ENCODE results near the gene CAMTA2.

The CAMTA2 gene

DNA sequence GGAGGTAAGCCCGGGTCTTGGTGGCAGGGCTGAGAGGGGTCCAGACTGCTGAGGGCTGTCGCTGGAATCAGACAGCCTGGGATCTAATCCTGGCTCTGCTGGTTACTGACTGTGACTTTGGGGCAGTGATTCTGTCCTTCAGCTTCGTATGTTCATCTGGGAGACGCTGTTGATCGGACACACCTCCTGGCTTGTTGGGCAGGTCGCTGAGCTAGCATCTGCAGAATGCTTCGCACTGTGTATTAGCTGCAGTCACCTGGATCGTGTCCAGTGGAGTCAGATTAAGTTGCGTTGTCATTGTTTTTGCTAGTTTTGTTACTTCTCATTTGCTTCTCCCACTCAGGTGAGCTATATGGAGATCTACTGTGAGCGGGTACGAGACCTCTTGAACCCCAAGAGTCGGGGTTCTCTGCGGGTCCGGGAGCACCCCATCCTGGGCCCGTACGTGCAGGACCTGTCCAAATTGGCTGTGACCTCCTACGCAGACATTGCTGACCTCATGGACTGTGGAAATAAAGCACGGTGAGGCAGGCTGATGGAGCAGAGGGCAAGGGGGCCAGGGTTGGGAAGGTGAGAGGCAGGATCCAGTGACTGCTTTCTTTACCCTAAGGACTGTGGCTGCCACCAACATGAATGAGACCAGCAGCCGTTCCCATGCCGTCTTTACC is 14.8 kb upstream of the CAMTA2 start:
- DNase-seq (ENCODE audit: low spot score): no peak

DNA sequence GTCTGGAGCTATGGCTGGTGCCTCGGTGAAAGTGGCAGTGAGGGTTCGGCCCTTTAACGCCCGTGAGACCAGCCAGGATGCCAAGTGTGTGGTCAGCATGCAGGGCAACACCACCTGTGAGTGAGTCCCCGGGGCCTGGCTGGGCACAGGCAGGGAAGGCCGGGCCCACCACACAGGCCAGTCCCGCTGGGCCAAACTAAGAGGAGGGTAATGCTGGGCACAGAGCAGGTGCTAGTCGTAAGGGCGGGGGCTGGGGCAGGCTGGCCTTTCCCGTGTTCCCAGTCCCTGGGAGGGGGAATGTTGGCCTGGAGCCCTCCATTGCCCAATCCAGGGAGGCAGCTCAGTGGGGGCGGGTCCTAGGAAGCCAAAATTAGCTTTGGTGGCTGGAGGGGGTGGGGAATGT is 12.8 kb upstream of the CAMTA2 start:
- DNase-seq (ENCODE audit: low spot score): no peak

DNA sequence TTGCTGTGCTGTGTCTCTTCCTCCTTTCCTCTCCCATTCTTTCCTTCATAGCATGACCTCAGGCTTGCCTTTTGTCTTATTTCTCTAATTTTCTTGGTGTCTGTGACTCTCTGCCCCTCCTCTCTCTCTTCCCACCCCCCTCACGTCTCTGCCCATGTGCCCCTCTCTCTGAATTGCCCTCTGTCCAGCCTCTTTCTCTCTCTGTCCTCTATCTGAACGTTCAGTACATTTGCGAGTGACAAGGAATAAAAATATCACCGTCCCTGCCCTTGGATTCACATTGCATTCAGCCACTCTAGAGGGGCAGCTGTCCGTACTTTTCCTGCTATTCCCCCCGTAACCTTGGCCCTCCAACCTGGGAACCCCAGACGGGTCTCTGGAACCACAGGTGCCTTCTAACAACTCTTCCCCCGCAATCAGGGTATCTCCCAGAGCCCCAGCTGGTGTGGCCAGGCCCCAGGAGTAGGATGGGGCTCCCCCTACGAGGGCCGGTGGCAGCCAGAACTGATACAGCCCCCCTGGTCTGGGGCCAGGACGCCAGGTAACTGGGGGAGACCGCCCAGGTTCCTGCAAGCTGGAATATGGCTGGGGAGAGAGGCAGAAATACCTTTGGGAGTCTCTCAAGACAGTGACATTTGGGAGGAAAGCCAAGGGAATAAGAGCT is 12.1 kb upstream of the CAMTA2 start:
- DNase-seq (ENCODE audit: low spot score): no peak

DNA sequence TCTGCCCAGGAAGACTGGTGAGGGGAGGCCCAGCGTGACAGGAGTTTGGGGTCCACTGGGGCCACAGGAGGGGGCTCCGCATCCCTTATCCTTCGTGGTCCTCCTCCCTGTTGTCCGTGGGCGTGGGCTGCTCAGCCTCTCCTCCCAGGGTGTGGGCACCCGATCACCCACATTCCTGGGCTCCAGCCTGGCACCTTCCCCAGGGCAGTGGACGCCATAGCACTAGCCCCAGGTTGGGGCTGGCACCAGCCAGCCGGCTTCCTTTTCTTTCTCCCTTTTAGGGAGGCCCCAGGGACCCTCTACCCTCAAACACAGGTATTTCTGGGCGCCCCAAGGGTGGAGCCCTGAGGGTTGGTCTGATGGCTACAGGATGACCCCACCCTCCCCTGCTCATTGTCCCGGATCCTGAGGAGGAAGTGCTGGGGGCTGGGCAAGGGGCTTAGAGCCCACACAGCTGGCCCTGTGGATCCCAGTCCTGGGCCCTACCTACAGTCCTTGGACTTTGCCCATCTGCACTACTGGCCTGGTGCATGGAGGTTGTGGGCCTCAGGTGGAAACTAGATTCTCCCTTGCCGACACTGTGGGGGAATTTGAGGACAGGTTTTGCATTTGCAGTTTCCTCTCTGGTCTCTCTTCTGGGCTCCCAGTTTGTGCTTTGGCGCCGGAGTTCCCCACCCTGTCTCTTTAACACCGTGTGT is 11.4 kb upstream of the CAMTA2 start:
- DNase-seq (ENCODE audit: low spot score): no peak

DNA sequence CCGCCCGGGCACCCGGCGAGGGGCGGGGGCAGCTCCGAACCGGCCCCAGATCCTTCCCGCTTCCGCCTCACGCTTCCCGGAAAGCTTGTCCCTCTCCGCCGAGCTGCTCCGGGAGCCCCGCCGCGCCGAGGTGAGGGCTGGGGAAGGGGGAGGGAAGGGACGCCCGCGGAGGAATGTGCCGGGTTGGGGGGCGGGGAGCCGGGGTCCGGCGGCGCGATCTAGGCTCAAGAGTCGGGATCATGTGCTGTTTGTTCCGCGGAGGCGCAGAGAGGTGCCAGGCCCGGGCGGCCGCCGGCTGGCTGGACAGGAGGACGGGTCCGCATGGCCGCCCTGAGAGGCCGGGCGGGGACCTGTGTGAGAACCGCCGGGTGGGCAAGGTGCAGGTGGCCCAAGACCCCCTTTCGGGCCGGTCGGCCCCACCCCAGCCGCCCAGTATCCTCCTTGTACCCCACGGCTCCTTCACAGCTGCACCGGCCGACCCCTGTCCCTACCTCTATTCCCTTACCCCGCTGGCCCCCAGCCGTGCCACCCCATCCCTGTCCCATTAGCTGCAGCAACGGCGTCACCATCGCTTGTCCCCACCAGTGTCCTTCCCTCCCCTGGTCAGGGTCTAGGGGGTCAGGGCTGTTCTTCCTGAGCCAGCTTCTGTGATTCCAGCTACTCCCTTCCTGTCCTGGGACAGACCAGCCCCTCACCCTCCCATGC is 10.7 kb upstream of the CAMTA2 start:
- no peak for DNase-seq (ENCODE audit: low spot score)

DNA sequence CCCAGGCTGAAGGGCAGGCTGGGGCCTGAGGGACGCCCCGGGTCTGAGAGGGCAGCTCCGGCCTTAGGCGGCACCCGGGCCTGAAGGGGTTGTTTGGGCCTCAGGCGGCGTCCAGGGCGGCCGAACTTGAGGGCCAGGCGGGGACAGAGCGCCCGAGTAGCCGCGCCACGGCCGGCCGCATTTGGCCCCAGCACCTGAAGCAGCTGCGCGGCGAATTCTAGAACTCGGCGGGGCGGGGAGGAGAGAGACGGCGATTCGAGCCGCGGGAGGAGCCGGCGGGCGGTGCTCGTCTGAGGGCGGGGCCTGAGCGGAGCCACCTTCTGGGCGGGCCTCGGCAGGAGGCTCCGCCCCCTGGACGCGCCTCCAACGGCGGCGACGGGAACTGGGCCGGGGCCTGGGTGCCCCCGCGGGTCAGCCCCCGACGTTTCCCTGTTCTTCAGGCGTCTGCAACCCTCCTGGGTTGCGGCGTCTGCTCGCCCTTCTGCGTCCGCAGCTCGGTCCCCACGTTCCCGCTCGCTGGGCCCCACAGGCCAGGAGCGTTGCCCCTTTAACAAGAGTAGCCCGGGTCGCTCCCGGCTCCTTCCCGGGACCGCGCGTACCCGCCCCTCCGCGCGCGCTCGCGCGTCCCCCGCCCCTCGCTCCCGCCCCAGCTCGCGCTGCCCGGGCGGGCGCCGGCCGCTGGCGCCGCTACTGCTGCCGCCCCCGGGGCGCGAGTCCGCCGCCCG is 10.0 kb upstream of the CAMTA2 start, which contains the start of the genes INCA1 and KIF1C:
INCA1 (minus strand) TSS at position 221 of the 725 bp plus-strand sequence. CDS start 3,085 bp downstream, outside the sequence.
KIF1C (plus strand) TSS at position 649 of the 725 bp plus-strand sequence. CDS start 2,297 bp downstream, outside the sequence.
- DNase-seq (ENCODE audit: low spot score): peak; percentile 93

DNA sequence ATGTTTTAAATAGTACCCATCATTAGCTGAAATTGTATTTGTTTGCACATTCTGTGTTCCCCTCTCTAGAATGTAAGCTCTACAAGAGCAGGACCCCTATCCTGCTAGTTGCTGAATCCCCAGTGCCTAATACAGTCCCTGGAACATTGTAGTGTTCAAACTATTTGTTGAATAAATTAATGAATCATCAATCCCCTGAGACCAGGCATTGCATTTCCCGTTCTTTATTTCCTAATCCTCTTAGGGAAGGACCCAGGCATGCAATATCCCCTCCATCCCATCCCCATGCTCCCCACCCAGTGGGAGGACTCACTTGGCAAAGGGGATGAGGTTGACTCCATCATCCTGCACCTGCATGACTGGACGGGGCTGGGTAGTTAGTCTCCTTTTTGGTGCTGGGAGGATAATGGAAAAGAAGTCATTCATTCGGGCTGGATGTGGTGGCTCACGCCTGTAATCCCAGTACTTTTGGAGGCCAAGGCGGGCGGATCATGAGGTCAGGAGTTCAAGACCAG is 6.7 kb upstream of the CAMTA2 start:
- DNase-seq (ENCODE audit: low spot score): no peak

DNA sequence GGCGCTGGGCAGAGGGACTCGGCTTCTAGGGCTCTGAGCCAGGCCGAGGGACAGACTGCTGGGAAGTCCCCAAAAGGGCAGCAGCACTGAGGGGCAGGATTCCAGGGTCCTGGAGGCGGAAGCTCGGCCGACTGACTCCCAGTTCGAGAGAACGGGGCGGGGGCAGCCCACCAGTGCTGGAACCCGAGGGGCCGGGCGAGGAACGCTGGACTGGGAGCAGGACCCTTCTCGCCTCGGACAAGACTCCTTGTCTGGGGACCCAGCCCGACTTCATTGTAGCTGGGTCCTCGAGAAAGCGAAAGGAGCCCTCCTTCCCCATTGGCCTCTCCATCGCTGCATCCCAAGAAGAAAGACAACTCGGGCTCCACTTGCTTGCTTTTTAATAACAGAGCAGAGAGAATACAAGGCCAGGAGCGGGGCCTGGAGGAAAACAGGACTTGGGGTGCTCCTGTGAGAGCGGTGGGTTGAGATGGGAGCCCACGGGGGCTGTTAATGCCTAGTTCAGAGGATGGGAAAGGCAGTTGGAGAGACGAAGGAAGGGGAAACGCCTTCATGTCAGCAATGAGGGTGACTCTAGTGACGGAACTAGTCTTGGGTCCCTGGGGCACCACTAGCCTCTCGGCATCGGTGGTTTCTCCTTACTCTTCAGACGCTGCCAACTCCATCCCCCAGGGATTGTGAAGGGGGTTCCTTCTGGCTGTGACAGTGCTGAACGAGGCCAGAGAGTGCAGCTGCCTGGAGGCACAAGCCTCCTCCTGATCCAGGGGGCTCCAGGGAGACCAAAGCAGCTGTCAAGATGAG is 492 bp upstream of the CAMTA2 start:
- DNase-seq (ENCODE audit: low spot score): no peak

DNA sequence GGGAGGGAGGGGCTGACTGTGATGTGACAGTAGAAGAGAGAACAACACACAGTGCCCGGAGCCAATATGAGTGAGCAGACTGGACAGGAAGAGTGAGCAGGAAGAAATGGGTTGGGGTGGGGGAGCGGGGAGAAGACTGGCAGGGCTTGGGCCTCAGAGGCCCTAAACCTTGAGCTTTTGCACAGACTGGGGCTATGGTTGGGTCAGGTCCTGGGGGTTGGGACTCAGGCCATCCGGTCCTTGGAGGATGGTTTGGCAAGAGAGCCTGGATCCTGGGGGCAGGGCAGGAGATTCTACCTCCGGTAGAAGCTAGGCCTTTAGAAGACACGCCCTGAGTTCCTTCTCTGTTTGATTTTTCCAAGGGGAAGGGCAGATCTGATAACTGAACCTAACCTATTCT is 1.1 kb downstream of the CAMTA2 start:
- DNase-seq (ENCODE audit: low spot score): no peak

DNA sequence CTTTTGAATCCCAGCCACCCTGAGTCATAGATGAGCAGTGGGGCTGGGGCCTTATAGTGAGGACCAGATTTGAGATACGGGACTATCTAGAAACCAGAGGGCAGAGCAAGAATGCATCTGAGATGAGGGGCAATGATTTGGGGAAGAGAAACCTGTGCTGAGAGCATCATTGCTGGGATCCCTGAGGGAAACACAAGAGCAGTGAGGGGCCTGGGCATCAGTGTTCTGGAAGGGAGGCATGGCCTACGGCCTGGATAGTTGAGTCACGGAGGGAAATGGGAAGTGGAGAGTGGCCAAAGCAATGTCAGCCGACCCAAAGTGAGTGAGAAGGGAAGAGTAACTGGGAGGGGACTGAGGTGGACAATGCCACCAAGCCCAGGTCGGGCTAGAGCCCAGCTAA is 5.2 kb downstream of the CAMTA2 start:
- no peak for DNase-seq (ENCODE audit: low spot score)

DNA sequence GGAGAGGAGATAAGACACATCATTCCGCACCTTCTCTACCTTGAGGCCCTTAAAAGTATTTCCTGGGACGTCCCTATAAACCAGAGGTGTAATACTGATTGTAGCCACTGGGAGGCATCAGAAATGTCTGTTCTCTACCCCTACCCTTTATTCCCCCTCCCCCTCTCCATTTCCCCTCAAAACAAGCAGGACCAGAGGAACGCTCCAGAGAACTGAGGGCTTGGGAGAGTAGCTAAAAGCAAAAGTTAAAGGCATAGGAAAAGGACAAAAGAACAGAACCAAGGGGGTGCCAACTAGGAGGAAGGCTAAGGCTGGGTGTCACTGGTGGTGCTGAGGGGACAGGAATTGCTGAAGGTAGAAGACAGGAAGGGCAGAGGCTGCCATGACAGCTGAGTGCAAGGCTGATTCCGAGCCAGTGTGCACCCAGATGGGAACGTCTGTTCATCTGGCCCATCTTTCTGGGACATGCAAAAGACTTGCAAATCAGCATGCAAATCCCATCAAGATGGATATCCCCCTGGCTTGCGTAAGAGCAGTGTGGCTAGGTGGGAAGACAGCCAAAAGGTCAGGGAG is 6.7 kb downstream of the CAMTA2 start:
- no peak for DNase-seq (ENCODE audit: low spot score)

DNA sequence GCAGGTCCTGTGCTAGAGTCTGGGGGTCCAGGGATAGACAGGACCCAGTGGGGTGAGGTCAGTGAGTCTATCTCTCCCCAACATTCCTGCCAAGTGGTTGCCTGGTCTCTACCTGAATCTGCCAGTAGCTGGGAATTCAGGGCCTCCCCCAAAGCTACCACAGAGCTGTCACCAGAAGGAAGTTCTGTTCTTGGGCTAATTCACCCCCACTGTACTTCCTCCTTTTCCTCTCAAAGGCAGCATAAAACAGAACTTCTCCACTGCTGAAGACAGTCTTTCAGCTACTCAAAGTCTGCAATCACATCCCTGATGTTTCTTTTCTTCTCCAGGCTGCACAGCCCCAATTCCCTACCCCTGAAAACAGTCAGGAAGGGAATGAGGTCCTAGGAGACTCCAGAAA is 8.7 kb downstream of the CAMTA2 start:
- DNase-seq (ENCODE audit: low spot score): peak; percentile 41

DNA sequence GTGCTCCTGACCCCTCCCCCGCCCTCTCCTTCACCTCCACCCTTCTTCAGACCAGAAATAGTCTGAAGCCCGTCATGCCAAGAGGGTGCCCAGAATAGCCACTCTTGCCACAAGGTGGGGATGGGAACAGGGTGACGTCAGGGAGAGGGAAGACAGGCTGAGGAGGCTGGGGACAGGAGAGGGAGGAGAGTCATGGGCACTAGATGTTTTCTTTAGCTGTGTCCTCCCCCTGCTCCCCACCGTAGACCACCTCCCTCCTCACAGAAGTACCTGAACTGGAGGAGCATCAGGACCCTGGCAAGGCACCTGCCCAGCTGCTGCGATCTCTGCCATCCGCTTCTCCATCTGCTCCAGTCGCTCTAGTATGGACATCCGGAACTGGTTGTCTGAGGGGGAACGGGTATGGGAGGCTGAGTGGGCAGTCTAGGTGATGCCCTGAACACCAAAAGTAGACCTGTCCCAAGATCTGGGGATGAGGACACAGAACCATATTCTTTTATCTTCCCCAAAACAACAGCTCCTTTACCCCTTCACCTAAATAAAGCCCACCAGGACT is 13.3 kb downstream of the CAMTA2 start:
- DNase-seq (ENCODE audit: low spot score): no peak

DNA sequence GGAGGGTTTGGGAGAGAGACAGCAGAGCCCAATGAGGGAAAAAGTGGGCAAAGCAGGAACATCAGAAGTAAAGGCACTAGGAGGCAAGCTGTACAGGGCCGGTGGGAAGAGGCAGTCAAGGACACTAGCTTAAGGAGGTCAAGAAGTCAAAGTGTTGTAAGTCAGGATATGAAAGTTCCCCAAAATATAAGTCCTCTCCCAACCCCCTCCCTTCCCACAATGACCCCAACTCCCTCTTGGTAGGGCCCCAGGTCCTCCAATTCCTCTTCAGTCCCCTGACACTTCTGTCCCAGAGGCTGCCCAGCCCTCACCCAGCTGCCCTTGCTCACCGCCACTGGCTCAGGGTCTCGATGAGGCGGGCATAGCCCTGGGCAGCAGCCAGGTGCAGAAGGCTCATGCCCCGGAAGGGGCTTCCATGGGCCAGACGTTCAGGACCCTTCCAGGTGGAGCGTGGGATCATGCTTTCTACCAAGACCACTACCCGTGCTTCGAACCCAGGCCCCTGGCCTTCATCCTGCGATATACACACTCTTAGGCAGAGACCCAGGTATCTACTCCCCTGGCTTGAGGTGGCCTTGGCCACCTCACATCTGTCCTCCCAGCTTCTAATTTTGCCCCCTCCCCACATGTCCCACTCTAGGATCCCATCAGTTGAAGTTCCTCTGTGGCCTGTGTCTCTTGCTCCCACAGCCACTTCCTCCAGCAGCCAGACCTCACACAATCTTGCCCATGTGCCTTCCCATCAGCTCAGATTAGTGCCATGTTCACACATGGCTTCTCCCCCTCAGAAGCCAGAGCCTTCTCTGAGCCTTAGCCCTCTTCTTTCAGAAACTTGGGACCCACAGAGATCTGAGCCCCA is 14.0 kb downstream of the CAMTA2 start:
- no peak for DNase-seq (ENCODE audit: low spot score)

DNA sequence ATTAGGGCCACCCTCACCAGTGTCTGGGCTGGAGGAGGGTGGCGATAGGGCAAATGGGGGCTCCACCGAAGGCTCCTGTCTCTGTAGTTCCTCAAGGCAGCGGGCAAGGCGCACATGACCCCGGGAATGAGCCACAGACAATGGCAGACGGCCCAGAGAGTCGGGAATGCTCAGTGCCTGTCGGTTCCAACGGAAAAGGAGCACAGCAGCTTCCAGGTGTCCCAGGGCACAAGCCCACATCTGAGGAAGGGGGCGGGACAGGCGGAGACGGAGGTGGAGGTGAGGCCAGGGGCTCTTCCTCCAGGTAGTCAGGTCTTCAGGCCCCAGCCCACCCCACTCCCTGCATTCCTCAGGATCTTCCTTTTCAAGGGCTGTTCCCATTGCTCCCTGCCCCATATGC is 14.7 kb downstream of the CAMTA2 start:
- no peak for DNase-seq (ENCODE audit: low spot score)

DNA sequence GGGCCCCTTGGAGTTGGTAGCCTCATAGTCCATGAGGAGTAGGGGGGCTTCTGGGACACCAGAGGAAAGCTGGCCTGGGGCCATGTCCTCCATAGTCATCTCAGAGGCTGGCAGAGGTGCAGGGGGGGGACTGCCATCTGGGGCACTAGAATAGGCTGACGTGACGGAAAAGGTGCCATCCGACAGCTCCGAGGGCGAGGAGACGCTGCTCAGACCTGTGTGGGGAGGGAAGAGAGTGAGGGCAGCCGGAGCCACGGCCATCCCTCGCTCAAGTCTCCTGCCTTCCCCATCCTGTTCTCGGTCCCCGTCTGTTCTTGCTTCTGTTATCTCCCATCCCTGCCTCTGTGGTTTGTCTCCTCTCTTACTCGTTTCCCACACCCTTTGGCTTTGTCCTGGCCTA is 15.2 kb downstream of the CAMTA2 start:
- no peak for DNase-seq (ENCODE audit: low spot score)

DNA sequence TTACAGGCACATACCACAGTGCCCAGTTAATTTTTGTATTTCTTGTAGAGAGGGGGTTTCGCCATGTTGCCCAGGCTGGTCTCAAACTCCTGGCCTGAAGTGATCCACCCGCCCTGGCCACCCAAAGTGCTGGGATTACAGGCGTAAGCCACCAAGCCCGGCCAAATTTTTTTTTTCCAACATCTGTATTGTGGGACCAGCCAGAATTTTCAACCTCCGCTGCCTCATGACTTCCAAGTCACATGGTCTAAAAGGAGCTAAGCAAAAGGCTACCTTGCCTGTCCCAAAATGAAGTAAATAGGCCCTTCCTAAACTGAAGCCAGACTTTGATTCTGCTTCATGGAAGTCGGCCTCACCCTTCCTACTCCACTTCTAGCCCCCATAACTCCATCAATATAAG is 15.6 kb downstream of the CAMTA2 start:
- no peak for DNase-seq (ENCODE audit: low spot score)

DNA sequence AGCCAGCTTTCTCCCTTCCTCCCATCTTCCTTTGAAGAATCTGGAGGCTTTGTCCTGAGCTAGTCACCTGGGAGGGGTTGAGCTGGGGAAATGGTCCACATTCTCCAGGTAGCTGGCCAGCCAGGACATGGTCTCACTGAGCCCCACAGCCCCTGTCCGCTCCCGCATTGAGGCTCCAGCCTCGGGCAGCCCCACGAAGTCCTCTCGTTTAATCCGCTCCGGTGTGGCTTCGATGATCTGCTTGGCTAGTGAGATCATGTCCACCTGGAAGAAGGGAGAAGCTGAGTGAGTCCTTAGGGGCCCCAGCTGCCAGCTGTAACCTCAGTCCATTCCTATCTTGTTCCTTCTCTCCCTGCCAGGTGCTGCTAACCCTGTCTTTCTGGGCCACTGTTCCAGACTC is 17.2 kb downstream of the CAMTA2 start:
- DNase-seq (ENCODE audit: low spot score): no peak

DNA sequence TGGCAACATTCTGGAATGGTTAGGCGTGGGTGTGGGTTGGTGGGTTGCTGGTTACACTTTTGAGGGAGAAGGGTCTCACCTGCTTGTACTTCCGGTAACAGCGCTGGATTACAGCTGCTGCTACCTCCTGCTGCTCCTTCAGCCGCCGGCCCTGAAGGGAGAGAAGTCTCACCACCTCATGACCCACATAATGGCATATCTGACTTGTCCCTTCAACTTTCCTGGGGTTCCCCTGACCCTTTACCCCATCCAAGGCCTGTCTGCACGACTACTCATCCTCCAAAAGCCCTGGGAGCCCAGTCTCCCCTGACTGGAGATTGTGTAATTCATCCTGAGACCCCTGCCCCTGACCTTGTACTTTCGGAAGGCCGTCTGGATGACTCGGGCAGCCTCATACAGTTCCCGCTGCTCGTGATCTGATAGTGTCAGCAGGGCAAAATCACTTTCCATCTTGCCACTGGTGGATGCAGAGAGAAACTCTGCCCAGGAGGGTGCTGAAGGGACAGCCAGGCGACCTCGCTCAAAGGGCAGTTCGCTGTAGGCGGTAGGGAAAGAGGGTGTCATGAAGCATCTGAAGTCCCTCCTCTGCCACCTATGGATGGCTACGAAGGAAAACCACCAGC is 17.8 kb downstream of the CAMTA2 start:
- DNase-seq (ENCODE audit: low spot score): no peak
